VCaP (cell line): ENCODE results near the gene HOXC11.

Experiments used
- H3K27ac ChIP-seq: fragments of 450-650 bp; 2 replicates; pipeline ENCODE4 v1.5.1; 2017
- CTCF ChIP-seq: fragments of 450-650 bp; conservative IDR thresholded peaks from 2 replicates; pipeline ENCODE4 v1.5.1; 2017; ENCODE audit warnings: mild to moderate bottlenecking, moderate library complexity

Gene HOXC11

DNA sequence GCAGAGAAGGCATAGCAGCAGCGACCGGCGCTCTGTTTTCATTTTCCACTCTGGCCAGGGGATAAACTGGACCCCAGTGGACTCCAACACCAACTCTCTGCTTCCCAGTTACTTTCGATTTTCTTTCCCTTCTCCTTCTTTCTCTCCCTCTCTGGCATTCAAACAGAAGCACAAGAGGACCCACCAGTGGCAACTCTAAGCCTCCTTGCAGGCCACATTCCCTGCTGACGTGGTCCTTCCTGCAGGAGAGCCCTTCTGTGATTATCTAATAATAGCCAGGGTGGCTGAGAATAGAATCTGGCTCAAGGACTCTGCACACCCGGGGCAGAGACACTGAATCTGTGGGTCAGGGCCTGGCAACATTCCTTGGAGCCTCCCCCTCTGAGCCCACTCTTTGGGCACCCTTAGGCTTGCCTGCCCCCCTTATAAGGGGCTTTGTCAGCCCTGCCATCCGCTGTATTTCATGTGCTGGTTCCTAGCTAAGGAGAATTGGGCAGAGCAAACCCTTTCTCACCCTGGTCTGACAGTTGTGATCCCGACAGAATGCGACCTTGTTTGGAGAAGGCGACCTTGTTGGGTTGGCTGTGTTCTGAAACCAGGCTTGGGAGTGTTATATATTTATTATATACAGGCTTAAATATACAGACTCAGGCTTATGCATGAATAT is 47.1 kb downstream of the HOXC11 start:
- H3K27ac ChIP-seq: peak overlapping the region; percentile 54

GRCh38 chr12:54020591-54021405 is 47.9 kb downstream of the HOXC11 start:
- peak overlapping the region; percentile 54 for H3K27ac ChIP-seq
- no peak for TF ChIP-seq CTCF

More for the DNA sequence above, 47.1 kb downstream of the HOXC11 start:
- no peak for TF ChIP-seq CTCF

DNA sequence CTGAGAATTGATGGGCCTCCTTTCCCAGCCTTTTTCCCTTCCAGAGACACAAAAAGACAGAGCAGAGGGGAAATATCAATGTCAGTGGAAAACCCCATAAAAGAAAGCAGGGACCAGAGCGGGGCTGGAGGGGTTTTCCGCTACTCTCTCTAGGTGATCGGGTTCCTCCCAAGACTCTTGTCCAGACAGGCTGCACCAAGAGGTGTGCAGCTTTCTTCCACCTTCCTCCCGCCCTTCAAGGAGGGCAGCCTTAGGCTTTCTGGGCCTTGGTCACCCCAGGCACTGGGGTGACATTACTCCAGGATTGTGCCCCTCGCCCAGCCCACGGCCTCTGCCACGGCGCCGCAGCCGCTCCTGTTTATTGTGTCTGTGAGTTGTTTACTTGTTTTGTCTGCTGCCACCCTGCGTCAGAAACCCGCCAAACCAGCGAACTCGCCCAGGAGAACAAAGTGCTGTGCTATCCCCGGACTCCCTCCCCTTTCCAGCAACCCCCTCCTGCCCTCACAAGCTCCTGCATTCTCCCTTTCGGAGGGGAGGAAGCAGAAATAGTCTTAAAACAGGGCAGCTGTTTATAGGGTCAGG is 48.6 kb downstream of the HOXC11 start:
- peak overlapping the region; percentile 54 for H3K27ac ChIP-seq
- TF ChIP-seq CTCF: no peak; the same call in 1 of the 2 replicates

DNA sequence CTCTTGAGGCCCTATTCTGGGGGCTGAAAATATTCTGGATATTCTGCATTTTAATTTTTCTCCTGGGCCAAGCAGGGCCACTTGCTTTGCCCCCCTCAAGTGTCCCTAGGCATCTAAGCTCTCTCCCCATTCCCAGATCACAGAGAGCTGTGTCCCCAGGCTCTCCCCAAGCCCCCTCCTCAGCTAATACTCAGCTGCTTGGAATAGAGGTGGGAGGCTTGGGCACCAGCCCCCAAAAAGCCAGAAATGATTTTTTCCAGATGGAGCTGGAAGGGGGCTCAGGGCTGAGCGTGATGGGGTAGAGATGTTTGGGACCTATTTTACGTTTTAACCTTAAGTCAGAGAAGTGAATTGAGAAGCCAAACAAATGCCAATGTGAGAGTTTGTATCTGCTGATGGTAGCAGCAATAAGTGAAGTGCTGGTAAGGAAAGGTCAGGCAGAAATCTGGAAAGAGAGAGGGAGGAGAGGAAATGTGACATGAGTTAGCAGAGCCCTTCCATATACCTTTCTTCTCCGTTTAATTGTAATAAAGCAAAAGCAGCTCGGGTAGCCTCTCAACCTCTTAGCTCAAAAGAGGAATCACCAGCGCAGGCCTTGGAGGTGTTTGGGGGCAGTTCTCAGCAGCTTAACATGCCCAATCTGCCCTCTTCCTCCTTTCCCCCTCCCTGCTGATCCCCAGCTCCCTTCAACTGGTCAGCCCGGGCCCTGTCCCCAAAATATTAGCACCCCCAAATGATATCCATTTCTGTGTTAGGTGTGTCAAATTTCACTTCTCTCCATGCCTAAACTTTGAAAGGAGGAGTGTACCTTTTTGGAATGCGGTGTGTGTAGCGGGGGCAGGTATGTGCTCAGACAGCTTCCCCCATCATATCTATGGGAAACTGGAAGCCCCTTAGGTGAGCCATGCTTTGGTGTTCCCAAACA is 50.3 kb downstream of the HOXC11 start:
- H3K27ac ChIP-seq: peak overlapping the region; percentile 54
- TF ChIP-seq CTCF: no peak

DNA sequence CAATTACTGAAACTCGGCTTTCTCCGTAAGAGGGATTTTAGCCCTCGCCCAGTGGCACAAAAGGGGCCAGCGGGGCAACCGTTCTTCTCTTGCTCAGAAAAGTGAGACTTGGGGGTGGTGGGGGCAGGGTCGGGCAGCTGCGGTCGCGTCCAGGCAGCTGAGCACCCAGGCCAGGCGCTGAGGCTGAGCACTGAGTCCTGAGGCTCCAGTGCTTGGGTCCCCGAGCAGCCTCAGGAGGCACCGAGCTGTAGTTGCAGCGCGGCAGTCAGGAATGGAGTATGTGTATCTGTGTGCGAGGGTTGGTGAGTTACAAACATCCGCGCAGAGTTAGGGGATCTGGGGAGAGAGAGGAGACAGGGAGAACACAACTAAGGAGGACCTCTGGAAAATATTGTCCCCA is 51.2 kb downstream of the HOXC11 start:
- no peak for TF ChIP-seq CTCF
- peak overlapping the region; percentile 20; the same call in 1 of the 2 replicates for H3K27ac ChIP-seq

- peak overlapping the region; percentile 20; the same call in 1 of the 2 replicates for H3K27ac ChIP-seq
Observed at GRCh38 chr12:54024581-54025305, 51.8 kb downstream of the HOXC11 start.

More at GRCh38 chr12:54024581-54025305, 51.8 kb downstream of the HOXC11 start:
- TF ChIP-seq CTCF: no peak
